OCI-M2 (cell line): Measurements from ENCODE around the gene TMEM151B.
"Not testable (repeated sequence)": the region's sequence is repeated elsewhere in the genome, so short reads cannot be mapped to it uniquely, and the experiment has no call there.

Experiments
- DNase-seq: peaks from one replicate; lab custom pipeline; 2025; ENCODE audit not compliant: unreplicated experiment; lab: John Stamatoyannopoulos, UW

TMEM151B gene

DNA sequence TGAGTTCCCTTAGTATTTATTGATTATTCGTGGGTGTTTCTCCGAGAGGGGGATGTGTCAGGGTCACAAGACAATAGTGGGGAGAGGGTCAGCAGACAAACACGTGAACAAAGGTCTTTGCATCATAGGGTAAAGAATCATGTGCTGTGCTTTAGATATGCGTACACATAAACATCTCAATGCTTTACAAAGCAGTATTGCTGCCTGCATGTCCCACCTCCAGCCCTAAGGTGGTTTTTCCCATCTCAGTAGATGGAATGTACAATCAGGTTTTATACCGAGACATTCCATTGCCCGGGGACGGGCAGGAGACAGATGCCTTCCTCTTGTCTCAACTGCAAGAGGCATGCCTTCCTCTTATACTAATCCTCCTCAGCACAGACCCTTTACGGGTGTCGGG, 58.0 kb downstream of the TMEM151B start:
- not testable (repeated sequence) for DNase-seq

DNA sequence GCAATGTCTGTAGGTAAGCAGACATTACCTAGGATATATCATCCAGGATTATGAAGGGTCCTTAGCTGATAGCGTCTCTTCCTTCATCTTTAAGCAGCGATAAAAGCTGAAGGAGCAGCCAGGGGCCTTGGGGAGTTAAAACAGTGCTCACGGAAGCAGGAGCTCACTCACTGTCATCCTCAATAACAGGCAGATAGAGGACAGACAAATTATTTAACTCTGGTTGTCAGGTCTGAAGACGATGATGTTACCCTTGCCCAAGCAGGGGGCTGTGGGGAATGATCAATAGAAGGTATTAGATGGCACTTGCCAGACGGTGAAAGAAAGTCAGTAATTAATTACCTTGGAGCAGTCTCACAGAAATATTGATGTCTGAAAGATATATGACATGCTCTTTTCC, 59.6 kb downstream of the TMEM151B start:
- DNase-seq: no peak

DNA sequence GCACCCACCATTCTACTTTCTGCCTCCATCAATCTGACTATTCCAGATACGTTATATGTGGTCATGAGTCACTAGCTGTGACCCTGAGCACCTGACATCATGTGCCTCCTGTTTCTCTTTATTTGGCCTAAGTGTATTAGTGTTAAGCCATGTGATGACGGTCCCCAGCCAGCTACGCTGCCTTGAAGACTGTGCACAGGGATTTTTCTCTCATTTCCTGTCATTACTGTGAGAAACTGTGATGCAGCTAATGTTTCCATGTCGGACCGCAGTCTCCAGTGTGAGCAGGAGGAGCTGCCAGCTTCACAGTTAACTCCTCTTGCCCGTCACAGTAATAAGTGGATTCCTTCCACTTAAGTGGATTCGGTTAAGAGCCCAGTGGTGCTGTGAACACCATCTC, 62.3 kb downstream of the TMEM151B start:
- DNase-seq: no peak

DNA sequence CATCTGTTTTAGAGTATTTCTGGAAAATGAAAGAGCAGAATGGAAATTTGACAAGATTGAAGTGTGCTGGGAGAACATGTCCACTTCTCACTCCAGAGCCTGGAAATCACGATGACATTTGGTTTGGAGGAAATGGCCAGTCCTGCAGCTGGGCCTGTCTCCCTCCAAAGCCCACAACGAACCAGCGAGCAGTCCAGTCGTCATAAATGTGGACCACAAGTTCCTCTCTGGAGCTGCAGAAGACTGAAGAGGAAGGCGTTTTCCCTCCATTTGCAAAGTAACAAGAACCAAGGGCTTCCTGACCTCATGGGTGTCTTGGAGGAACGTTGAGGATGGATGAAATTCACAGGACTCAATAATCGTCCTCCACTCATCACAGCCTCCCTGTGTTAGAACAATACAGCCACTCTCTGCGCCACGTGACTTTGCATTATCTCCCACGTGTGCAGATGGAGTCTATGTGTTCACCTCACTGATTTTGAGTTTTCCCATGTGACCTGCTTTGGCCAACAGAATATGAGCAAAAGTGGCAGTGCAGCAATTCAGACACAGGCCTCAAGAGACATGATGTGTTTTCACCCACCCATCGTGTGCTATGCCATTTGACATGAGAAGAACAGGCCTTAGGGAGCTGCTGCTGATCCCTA, 63.1 kb downstream of the TMEM151B start:
- DNase-seq: no peak

DNA sequence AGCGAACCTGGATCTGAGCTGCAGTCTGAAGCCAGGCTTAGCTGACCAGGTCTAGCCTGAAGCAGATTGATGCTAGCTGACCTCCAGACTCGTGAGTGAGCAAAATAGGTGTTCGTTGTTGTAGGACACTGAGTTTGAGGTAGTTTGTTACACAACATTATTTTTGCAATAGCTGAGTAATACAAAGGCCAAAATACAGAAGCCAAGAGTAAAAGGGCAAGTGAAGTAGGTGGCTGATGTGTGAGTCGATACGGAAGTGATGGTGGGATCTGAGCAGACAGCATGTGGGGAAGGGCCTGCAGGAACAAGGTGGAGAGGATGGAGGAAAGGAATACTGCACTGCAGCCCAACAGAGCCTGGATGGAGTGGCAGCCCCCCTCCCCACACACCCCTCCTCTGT, 63.7 kb downstream of the TMEM151B start:
- DNase-seq: no peak

DNA sequence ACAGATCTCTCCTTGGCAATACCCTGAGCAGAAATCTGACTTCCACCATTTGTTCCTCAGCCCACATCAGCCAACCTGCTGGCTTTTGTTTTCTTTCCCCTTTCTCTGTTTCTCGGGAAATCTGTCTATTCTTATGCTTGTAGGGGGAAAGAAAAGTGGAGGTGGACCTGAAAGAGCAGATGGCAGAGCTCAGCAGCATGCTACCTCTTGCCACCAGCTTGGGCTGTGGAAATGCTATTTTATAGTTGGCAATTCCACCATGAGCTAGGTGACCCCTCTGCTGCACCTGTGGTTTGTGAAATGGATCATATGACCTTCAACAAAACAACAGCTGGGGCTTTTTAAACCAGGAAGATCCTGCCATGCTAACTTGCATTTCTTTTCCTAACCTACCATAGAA, 65.4 kb downstream of the TMEM151B start:
- DNase-seq: no peak

DNA sequence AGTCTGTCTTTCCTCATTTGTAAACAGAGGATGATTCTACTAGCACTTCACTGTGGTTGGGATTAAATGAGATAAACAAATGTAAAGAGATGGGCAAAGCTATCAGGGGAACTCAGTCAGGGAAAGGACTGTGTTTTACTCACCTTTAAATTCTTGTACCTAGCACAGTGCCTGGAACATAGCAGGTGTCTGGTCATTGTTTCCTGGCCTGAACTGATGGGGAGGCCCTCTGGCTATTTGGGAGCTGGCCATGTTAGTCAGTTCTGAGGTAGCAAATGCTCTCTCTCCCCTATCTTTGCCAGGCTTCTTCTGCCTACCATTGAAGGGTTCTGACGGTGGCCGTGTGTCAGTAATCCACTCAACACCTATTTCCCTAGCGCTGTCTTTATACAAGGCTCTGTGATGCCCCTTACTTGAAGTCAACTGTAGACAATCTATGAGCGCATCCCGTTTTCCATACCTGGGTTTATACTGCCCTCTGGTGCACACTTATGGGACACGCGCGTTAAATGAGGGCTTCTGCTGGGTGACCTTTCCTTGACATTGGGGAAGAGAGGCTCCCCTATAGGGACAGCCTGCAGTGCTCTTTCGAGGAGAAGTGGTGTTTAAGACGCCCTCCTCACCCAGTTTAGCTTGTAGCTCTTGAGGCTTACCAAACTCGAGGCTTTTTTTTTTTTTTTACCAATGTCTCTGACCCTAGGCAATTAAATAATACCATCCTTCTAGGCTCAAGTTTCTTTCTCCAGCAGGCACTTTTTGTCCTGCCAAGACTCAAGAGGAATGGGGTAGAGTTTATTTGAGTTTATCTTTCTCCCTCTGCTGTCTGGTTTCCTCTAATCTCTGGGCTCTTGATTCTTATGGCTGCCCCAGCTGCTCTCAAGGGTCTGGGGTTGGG, 68.2 kb downstream of the TMEM151B start:
- peak; percentile 57 for DNase-seq

DNA sequence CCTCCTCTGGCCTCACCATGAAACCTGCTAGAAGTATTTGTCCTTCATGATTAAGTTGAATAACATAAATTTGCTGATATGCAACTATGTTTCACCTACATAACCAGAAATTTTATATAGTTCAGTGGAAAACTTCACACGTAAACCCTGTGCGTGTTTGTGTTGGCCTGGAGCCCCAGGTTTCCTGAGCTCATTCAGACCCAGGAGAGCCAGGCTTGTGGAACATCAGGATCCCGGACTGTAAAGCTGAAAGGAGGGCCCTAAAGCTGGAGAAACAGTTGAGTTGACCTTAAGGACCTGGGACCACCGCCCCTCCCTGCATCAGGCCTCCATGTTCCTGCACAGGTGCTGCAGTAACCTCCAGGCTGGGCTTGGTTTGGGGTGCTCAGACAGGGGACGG, 69.1 kb downstream of the TMEM151B start:
- DNase-seq: no peak

DNA sequence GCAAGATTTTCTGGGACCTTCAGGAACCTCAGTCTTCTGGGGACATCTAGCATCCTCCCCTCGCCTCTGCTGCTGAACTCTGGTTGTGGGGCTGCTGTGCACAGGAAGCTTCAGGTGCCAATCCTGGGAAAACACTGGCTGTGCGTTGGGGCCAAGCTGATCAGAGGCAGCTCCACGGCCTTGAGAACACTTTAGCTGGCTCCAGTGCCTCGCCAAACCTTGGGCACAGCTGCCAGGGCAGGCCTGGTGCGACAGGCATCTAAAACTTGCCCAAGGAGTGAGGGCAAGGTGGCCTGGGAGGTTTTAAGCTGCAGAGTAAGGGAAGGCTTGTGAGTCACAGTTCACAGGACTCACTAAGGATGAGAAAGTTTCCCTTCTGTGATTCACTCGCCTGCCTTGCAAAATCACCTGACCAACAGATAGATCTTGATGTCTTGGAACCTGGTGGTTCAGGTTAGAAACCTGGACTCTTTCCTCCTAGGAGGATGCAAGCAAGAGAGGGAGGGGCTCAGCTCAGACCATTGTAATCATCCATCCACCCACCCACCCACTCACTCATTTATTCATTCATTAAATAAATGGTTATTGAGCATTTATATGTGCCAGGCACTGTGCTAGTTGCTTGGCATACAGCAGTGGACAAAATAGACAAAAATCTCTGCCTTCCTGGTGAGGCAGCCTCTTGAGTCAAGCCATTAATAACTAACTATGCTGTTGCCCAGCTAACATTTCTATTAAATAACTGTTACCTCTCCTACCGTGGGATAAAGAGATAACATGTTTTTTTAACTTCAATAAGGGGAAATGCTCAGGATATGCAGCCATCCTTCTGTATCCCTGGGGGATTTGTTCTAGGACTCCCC, 69.7 kb downstream of the TMEM151B start:
- no peak for DNase-seq

DNA sequence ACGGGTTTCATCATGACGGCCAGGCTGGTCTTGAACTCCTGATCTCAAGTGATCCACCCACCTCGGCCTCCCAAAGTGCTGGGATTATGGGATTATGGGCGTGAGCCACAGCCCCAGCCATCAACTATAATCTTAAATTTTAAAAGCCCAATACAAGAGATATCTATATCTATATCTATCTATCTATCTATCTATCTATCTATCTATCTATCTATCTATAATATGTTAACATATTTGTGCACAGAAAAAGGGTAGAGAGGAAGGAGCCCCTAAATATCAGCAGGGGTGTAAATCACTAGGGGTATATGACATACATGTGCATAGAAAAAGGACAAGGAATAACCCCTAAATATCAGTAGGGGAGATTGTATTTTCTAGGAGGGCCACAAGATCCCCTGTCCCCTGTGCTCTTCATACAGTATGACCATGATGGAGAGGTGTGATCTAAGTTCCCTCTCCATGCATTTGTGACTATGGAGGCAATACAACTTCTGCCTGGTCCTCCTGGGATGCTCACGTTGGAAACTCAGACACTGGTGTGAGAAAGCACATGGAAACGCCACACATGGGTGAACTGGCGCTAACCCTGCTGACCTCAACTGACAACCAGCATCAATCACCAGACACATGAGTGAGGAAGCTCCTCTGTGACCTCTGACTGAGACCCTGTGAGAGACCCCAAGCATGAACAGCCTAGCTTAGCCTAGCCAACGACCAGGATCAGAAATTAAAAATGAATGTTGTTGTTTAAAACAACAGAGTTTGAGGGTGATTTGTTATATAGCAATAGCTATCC, 71.0 kb downstream of the TMEM151B start:
- no peak for DNase-seq

DNA sequence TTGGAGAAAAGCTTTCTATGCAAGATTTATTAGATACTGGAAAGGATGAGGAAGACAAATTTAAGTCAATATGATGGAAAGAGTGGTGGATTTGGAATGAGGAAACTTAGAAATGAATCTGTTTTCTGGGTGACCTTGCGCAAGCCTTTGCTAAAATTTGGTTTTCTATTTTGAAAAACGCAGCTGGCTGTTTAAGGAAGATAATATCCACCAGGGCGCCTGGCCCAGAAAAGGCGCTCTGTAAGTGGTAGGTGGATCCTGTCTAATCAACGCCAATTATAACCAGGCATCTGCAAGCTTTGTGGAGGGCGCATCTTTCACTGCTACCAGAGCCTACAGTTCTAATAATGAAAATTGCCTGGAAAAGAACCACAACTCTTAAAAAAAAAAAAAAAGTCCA, 71.8 kb downstream of the TMEM151B start:
- DNase-seq: no peak

DNA sequence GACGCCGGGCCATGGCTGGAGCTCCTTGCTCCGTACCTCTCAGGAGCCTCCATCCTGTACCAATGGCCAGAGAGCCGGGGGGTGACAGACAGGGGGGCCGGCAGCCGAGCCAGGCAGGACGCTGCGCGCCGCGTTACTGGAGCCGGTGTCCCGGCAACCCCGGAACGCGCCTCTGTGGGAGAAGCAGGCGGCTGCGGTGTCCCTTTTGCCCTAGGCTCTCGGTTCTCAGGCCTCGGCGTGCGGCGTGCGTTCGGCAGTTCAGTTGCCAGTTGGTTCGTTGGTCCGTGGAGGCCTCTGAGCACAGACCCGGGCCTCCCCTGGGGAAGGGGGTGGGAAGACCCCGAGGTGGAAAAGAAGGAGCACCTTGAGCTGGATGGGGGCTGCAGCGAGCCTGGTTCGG, 72.2 kb downstream of the TMEM151B start, which contains the start of gene SPATS1:
SPATS1 (plus strand) TSS at position 162 of the 400 bp plus-strand sequence. CDS start 446 bp downstream, outside the sequence.
- DNase-seq: no peak

DNA sequence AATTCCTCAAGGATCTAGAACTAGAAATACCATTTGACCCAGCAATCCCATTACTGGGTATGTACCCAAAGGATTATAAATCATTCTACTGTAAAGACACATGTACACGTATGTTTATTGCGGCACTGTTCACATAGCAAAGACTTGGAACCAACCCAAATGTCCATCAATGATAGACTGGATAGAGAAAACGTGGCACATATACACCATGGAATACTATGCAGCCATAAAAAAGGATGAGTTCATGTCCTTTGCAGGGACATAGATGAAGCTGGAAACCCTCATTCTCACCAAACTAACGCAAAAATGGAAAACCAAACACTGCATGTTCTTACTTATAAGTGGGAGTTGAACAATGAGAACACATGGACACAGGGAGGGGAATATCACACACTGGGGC, 76.6 kb downstream of the TMEM151B start:
- DNase-seq: not testable (repeated sequence)

DNA sequence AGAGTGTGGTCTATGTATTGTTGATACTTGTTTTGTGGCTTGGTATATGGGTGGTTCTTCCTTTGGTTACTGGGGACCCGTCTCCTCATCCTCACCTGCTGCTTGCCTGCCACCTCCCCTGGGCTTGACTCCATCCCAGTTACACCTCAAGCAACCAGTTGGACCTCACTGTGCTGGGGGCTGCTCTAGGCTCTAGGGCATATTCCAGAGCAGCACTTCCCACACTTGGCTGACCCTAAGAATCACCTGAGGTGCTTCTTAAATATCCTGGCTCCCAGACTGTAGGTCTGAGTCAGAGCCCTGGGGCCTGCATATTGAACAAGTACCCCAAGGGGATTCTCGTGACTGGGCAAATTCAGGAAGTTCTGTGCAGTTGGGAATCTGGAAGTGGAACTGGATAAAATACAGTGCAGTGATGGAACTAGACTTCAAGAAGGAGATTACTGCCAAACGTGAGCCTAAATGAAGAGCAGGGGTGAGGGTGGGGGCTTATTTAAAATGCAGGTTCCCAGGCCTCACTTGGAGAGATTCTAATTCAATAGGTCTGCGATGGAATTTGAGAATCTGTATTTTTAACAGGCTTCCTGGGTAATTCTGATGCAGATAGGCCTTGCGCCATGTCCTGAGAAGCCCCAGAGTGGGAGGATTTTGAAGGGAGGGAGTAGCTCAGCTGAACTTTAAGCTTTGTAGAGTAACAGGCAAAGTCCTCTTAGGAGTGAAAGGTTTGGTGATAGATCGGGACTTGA, 79.8 kb downstream of the TMEM151B start:
- DNase-seq: no peak

DNA sequence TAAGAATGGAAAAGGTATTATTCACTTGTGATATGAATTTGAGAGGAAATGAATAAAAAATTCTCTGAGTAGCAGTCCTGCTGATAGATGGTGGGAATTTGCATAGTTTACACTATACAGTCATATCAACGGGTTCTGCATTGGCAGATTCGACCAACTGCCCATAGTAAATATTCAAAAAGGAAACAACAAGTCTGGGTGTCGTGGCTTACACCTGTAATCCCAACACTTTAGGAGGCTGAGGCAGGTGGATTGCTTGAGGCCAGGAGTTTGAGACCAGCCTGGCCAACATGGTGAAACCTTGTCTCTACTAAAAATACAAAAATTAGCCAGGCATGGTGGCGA, 80.4 kb downstream of the TMEM151B start:
- DNase-seq: not testable (repeated sequence)

DNA sequence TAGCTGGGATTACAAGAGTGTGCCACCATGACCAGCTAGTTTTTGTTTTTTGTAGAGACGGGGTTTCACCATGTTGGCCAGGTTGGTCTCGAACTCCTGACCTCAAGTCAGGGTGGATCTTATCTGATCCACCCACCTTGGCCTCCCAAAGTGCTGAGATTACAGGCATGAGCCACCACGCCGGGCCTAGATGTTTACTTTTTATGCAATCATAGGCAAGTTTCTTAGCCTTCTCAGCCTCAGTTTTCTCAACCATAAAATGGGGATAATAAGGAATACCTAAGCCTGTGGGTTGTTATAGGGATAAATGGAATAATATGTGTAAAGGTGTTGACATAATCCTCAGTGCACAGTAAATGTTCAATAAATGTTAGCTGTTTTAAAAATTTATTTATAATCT, 82.0 kb downstream of the TMEM151B start:
- no peak for DNase-seq

DNA sequence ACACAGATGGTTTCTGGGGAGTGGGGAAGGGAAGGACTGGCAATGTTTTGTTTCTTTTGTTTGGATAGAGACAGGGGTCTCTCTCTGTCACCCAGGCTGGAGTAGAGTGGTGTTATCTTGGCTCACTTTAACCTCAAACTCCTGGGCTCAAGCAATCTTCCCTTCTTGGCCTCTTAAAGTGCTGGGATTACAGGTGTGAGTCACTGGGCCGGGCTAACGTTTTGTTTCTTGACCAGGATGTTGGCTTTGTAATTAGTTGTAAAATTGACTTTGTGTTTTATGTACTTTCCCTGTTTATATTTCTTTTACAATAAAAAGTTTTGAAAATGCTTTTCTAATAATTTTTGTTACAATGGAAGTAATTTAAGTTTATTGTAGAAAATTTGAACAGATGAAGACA, 83.1 kb downstream of the TMEM151B start:
- DNase-seq: no peak

DNA sequence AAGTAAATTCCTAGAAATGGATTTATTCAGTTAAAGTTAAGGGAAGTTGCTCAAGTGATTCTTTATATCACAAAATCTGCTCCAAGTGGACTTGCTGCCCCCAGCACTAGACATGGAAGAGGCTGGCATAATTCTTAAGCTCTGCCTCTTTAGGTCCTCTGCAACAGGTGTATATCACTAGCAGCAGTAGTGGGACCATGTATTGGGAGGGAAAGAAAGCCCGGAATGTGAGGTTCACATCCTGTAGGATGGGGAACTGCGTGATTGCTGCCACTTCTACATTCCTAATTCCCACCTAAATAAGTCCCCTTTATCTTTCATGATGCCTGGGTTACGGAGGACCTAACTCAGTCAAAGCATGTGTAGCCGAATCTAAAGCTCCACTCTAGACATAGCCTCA, 85.4 kb downstream of the TMEM151B start:
- DNase-seq: no peak

DNA sequence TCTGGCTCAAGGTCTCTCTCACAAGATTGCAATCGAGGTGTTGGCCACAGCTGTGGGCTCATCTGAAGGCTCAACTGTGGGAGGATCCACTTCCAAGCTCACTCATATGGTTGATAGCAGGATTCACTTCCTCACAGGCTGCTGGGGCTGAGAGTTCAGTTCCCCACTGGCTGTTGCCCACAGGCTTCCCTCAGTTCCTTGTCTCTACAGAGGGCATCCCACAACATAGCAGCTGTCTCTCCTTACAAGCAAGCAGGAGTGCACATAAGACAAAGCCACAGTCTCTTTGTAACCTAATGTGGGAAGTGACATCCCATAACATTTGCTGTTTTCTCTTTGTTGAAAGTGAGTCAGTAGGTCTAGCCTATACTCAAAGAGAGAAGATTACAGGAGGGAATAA, 86.2 kb downstream of the TMEM151B start:
- DNase-seq: no peak
